ENCODE data around the gene IER3IP1. TPM values are rescaled to one million over a fixed set of nuclear protein-coding genes. Genes with fewer than 3 reads are reported as not detected.
"Not testable (repeated sequence)": the region's sequence is repeated elsewhere in the genome, so short reads cannot be mapped to it uniquely, and the experiment has no call there.

IER3IP1 gene
- total RNA-seq, 3 donors from 2014 or later = 9.4 to 10.6 (median 9.7) TPM

- TF ChIP-seq CTCF (IDR thresholded peaks at IDR 0.05) = no peak
- no peak for ATAC-seq
These were observed 7.3 kb downstream of the IER3IP1 start for GRCh38 chr18:47168913-47169312.

GRCh38 chr18:47168509-47168908 is 7.7 kb downstream of the IER3IP1 start:
- Histone ChIP-seq H3K36me3 (ENCODE audit: low read depth) (no peaks in the 10 kb centered on the region), H3K4me3 (no peak overlapping the region), H3K4me1 (ENCODE audit: low read depth) (no peaks in the 10 kb centered on the region), H3K9me3 (no peaks in the 10 kb centered on the region)
- ATAC-seq (no peak), DNase-seq (no peak)
- intact Hi-C loops (cut with DNase I, micrococcal nuclease) = no loop called here
- TF ChIP-seq CTCF (IDR thresholded peaks at IDR 0.05) = no peak

More at GRCh38 chr18:47168913-47169312, 7.3 kb downstream of the IER3IP1 start:
- intact Hi-C loops (cut with DNase I, micrococcal nuclease) = no loop called here
- Histone ChIP-seq H3K4me1 (ENCODE audit: low read depth) (no peaks in the 10 kb centered on the region), H3K9me3 (no peaks in the 10 kb centered on the region), H3K4me3 (no peak overlapping the region), H3K36me3 (ENCODE audit: low read depth) (no peaks in the 10 kb centered on the region)
- DNase-seq = no peak

DNA sequence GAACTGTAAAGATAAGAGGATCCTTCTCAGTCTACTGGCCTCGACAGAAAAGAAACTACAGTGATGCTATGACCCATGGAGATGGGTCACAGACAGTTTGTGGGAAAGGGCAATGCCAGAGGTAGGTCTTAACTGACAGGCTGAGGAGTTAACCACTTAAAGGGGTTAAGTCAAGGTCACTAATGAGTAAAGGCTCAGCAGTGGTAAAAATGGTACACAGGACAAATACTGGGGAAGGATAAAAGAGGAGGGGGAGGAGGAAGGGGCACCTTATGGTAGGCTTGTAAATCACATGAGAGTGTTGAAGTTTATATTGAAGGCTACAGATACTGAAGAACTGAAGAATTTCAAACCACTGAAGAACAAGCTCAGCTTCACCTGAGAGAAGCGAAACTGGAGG is 9.9 kb downstream of the IER3IP1 start:
- no peaks in the 10 kb centered on the region for H3K9me3 ChIP-seq
- TF ChIP-seq CTCF (IDR thresholded peaks at IDR 0.05) = no peak
- no peaks in the 10 kb centered on the region for H3K36me3 ChIP-seq (ENCODE audit: low read depth)
- no peak for DNase-seq
- H3K4me3 ChIP-seq = no peak overlapping the region
- intact Hi-C loops (cut with DNase I, micrococcal nuclease) = no loop called here
- no peak for ATAC-seq
- no peaks in the 10 kb centered on the region for H3K4me1 ChIP-seq (ENCODE audit: low read depth)

DNA sequence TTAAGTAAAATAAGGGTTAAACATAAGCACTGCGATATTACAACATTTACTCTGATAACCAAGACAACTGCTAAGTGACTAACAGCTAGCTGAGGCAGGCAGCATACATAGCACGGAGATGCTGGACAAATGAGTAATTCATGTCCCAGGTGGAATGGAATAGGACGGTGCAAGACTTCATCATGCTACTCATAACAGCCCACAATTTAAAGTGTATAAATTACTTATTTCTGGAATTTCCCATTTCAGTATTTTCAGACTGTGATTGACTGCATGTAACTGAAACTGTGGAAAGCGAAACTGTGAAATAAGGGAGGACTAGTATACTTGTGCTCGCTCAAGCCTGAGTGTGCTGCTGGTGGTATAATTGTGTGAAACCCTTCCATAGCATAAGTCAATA is 12.9 kb downstream of the IER3IP1 start:
- intact Hi-C loops (cut with DNase I, micrococcal nuclease) = no loop called here
- no peak for TF ChIP-seq CTCF (IDR thresholded peaks at IDR 0.05)
- ATAC-seq = no peak
- no peaks in the 10 kb centered on the region for H3K36me3 ChIP-seq (ENCODE audit: low read depth)
- H3K4me3 ChIP-seq = no peak overlapping the region
- no peaks in the 10 kb centered on the region for H3K9me3 ChIP-seq
- H3K4me1 ChIP-seq (ENCODE audit: low read depth) = no peaks in the 10 kb centered on the region
- no peak for DNase-seq

DNA sequence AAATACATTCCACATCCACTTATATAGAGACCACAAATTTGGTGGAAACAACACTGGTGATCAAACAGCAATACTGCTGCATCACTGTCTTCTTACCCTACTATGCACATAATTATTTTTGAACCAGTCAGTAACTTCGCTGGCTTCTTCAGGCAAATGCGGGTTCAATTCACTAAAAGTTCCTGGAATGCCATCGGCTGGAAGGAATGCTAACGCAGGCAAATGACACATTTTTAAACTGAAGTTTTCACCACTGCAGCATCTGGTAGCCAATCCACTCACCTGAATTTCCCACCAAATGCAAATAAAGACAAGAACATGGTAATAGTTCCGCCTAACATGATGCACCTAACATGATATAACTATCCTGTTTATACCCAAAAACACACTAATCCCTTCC is 15.9 kb downstream of the IER3IP1 start:
- Histone ChIP-seq H3K4me3 (no peak overlapping the region), H3K9me3 (no peaks in the 10 kb centered on the region), H3K36me3 (ENCODE audit: low read depth) (no peaks in the 10 kb centered on the region), H3K4me1 (ENCODE audit: low read depth) (no peaks in the 10 kb centered on the region)
- DNase-seq (no peak), ATAC-seq (no peak)
- no peak for TF ChIP-seq CTCF (IDR thresholded peaks at IDR 0.05)
- intact Hi-C loops (cut with DNase I, micrococcal nuclease) = no loop called here

GRCh38 chr18:47158404-47158803 is 17.8 kb downstream of the IER3IP1 start:
- H3K4me1 ChIP-seq (ENCODE audit: low read depth); H3K9me3 ChIP-seq; intact Hi-C loops (cut with DNase I, micrococcal nuclease); DNase-seq; H3K4me3 ChIP-seq; ATAC-seq; H3K36me3 ChIP-seq (ENCODE audit: low read depth): not testable (repeated sequence)

All from mucosa of descending colon (tissue), 3 donors.